GM12801 (cell line): Measurements from ENCODE around the gene TTC27.

Source experiments
- TF ChIP-seq, protein P1 (sequence below): IDR thresholded peaks from one replicate; pipeline ENCODE4 v1.5.1; 2011; ENCODE audit warnings: control low read depth; ENCODE audit not compliant: insufficient read length; ENCODE audit errors: extremely low read depth

TTC27 gene

DNA sequence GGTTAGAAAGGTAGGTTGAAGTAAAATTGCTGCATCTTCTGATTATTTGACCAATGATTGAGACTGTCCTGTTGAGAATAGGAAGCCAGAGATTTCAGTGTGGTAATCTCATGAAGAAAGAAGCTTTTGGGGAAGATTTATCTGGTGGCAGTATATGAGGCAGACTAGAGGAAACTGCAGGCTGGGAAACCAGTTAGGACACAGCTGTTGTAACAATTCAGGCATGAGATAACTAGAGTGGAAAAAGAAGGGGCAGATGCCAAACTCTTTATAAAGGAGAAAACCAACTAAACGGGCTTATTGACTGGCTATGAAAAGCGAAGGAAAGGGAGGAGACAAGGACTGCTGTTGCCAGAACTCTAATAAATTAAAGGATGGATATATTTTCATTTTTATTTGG lies 155.6 kb downstream of the TTC27 start:
- TF ChIP-seq, protein P1, sequence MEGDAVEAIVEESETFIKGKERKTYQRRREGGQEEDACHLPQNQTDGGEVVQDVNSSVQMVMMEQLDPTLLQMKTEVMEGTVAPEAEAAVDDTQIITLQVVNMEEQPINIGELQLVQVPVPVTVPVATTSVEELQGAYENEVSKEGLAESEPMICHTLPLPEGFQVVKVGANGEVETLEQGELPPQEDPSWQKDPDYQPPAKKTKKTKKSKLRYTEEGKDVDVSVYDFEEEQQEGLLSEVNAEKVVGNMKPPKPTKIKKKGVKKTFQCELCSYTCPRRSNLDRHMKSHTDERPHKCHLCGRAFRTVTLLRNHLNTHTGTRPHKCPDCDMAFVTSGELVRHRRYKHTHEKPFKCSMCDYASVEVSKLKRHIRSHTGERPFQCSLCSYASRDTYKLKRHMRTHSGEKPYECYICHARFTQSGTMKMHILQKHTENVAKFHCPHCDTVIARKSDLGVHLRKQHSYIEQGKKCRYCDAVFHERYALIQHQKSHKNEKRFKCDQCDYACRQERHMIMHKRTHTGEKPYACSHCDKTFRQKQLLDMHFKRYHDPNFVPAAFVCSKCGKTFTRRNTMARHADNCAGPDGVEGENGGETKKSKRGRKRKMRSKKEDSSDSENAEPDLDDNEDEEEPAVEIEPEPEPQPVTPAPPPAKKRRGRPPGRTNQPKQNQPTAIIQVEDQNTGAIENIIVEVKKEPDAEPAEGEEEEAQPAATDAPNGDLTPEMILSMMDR: no peak

DNA sequence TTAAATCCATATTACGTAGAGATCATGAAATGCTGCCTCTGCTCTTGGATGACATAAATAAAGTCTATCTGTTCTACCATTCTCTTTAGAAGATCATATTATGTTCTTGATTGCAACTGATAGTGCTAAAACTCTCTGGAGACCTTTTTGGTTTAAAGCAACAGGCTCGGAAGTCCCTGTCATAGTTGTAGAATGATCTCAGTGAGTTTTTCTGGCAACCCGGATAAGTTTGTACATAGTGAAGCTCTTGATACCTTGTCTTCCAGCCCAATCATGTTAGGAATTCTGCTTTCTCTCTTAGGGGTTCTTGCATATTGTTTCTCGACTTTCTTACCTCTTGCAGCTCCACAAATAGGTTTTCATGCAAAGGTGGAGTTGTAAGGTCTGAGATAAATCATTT lies 156.1 kb downstream of the TTC27 start:
- TF ChIP-seq, protein P1: no peak

DNA sequence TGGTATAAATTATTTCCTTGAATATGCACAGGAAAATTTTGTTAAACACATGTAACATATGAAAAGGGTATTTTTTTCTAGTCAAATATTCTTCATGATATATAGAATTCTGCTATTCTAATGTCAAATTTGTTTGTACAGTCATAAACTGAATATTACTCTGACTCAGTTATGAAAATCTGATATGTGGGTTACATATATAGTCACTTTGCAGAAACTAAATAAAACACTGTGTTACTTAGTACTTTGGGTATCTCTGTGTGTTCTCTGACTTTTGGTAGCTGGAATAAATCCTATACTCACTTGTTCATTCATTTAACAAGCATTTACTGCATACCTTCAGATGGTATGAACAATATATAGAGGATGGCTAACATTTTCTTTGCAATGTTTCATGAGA lies 159.4 kb downstream of the TTC27 start:
- TF ChIP-seq, protein P1: no peak

DNA sequence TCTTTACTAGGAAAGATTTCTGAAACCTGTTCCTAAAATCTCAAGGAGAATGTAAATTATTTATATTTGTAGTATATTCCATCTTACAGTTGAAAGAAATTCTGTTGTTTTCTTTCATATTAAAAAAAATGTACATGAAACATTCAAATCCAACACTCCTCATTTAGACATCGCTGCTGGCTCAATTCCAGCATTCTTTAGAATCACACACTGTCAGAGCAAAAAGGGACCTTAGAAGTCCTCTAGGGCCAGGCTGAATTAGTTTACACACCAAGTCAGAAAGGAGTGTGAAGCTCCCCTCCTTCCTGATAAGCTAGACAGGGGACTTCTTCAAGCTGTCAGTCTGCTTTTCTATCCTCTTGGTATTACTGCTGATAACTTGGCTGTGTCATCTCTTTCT lies 160.3 kb downstream of the TTC27 start:
- TF ChIP-seq, protein P1: no peak

DNA sequence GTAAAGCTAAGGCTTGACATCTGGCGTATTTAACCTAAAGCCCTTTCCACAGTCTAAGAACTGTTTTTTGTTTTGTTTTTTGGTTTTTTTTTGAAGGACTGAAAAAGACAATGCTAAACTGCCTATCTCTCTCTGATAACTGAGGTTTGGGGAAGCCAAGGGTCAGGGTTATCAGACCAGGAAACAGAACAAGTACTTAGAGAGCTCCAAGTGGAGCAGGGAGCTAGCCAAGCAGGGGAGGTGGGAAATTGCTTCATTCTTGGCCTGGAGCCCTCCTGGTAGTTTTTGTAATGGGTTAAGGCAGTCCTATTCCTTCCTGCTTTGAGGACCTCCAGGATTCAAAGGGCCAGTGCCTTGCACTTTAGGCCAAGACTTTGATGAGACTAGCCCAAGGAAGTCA lies 164.6 kb downstream of the TTC27 start:
- TF ChIP-seq, protein P1: no peak

DNA sequence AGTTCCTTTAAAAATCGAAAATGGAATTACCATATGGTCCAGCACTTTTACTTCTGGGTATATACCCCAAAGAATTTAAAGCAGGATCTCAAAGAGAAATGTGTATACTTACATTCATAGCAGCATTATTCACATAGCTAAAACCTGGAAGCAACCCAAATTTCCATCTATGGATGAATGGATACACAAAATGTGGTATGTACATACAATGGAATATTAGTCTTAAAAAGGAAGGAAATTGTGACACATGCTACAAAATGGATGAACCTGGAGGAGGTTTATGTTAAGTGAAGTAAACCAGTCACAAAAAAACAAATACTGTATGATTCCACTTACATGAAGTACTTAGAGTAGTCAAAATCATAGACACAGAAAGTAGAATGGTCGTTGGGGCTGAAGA lies 171.0 kb downstream of the TTC27 start:
- TF ChIP-seq, protein P1: no peak

DNA sequence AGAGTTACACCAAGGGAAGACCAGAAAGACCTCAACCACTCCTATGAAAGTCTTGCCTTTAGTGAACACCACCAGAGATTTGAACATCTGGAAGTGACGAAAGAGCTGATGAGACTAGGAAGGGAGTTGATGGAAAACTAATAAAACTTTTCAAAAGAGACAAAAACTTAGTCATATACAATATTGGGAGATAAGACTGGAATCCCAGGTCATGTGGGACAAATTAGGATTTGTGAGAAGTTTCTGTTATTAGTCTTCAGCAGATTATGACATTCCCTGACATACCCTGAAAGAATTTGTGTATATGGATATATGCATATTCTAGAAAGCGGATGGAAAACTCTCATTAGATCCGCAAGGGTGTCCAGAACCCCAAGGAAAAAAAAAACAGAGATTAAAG lies 173.9 kb downstream of the TTC27 start:
- TF ChIP-seq, protein P1: no peak

DNA sequence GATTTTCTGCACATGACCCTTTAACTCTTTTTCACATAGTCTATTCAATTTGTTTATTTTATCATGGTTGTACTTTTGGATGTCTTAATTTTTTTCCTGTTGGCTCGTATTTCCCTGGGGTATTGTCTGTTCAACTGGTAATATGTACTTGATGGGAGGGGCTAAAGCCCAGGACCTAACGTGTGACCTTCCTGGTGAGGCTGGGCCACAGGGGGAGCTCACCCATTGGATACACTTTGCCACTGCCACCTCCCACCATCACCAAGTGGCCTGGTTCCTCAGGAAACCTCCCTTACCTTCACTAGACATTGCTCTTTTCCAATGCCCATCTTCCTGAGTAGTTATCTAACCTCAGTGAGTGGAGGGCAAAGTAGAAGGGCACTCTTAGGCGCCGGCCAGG lies 175.0 kb downstream of the TTC27 start:
- TF ChIP-seq, protein P1: no peak
